ENCODE results near the gene ZNF708.
A peak's percentile ranks its signal among the peaks of the same experiment; 100 is the strongest.
"Not testable (repeated sequence)": the region's sequence is repeated elsewhere in the genome, so short reads cannot be mapped to it uniquely, and the experiment has no call there.

Gene ZNF708

GRCh38 chr19:21328885-21329605 lies at the start of gene ZNF708:
TSS of gene ZNF708 (minus strand) at chr19:21329410. CDS start at chr19:21329212, 198 bp downstream.
- no peak for TF ChIP-seq CTCF (conservative IDR thresholded peaks at IDR 0.05; ENCODE audit: low read depth, low read length)
- peak within 1 kb of the TSS; percentile 92 for H3K4me3 ChIP-seq (ENCODE audit: low read depth, low read length)
- peak; percentile 90 for DNase-seq (ENCODE audit: low read depth)

GRCh38 chr19:21362291-21362690 lies 33.1 kb upstream of the ZNF708 start:
- H3K4me3 ChIP-seq (ENCODE audit: low read depth, low read length): no peak overlapping the region
- DNase-seq (ENCODE audit: low read depth): no peak
- TF ChIP-seq CTCF (conservative IDR thresholded peaks at IDR 0.05; ENCODE audit: low read depth, low read length): no peak

- no peak for TF ChIP-seq CTCF (conservative IDR thresholded peaks at IDR 0.05; ENCODE audit: low read depth, low read length)
- peak; percentile 98 for DNase-seq (ENCODE audit: low read depth)
- H3K4me3 ChIP-seq (ENCODE audit: low read depth, low read length): peak within 1 kb of the TSS; percentile 84
Observed at GRCh38 chr19:21358768-21359451, 29.7 kb upstream of the ZNF708 start, which contains the start of gene ZNF738. TSS of gene ZNF738 (plus strand) at chr19:21359000. CDS start at chr19:21359141, 141 bp downstream.

- DNase-seq (ENCODE audit: low read depth): no peak
- TF ChIP-seq CTCF (conservative IDR thresholded peaks at IDR 0.05; ENCODE audit: low read depth, low read length): no peak
- no peak overlapping the region for H3K4me3 ChIP-seq (ENCODE audit: low read depth, low read length)
Observed at GRCh38 chr19:21352830-21353229, 23.6 kb upstream of the ZNF708 start.

- DNase-seq (ENCODE audit: low read depth); H3K4me3 ChIP-seq (ENCODE audit: low read depth, low read length): not testable (repeated sequence)
Observed at GRCh38 chr19:21344841-21345240, 15.6 kb upstream of the ZNF708 start.

- H3K4me3 ChIP-seq (ENCODE audit: low read depth, low read length): no peak overlapping the region
- DNase-seq (ENCODE audit: low read depth): no peak
- TF ChIP-seq CTCF (conservative IDR thresholded peaks at IDR 0.05; ENCODE audit: low read depth, low read length): no peak
Observed at GRCh38 chr19:21335721-21336120, 6.5 kb upstream of the ZNF708 start.

GRCh38 chr19:21328406-21328805 lies 804 bp downstream of the ZNF708 start:
- peak overlapping the region; percentile 92 for H3K4me3 ChIP-seq (ENCODE audit: low read depth, low read length)
- DNase-seq (ENCODE audit: low read depth): peak; percentile 12
- no peak for TF ChIP-seq CTCF (conservative IDR thresholded peaks at IDR 0.05; ENCODE audit: low read depth, low read length)

Data from choroid plexus epithelial cell (primary cell).